PFSK-1 (cell line): ENCODE data around the gene PDE6A.

Source experiments
- FOXP2 ChIP-seq: optimal IDR thresholded peaks from 2 replicates; pipeline ENCODE3; 2011; ENCODE audit warnings: borderline replicate concordance, control low read depth, inconsistent platforms; ENCODE audit not compliant: insufficient read depth; ENCODE audit errors: extremely low read length, extremely low read depth
- POLR2AphosphoS5 ChIP-seq: IDR thresholded peaks from 2 replicates; pipeline ENCODE4 v1.6.1; 2012; ENCODE audit warnings: low read depth, mild to moderate bottlenecking, control low read depth, low read length, moderate library complexity
- REST ChIP-seq, 2 experiments: IDR thresholded peaks; 2 replicates each; pipeline versions ENCODE4 v1.6.1 to v1.8.0; 2011 to 2012; ENCODE audit warnings: low read depth in 2 of 2, low read length in 2 of 2, control low read depth in 1 of 2, inconsistent platforms in 1 of 2, mild to moderate bottlenecking in 1 of 2, moderate library complexity in 1 of 2; ENCODE audit not compliant: insufficient read depth in 1 of 2
- SIN3A ChIP-seq: IDR thresholded peaks from 2 replicates; pipeline ENCODE4 v1.6.1; 2012; ENCODE audit warnings: mild to moderate bottlenecking, low read length, moderate library complexity, borderline replicate concordance; ENCODE audit not compliant: insufficient read depth
- TAF1 ChIP-seq: IDR thresholded peaks from 2 replicates; pipeline ENCODE4 v1.6.1; 2012; ENCODE audit warnings: low read length, control low read depth, borderline replicate concordance; ENCODE audit not compliant: insufficient read depth

The PDE6A gene

GRCh38 chr5:149818116-149818515 lies 126.5 kb downstream of the PDE6A start:
- TF ChIP-seq FOXP2 (no peak), REST (IDR thresholded peaks at IDR 0.05; ENCODE audit: insufficient read depth in 1 of 2, low read depth in 2 of 2, low read length in 2 of 2) (no peak), POLR2AphosphoS5 (no peak), TAF1 (no peak), SIN3A (no peak)

GRCh38 chr5:149817539-149818060 lies 127.0 kb downstream of the PDE6A start:
- no peak for TF ChIP-seq REST (IDR thresholded peaks at IDR 0.05; ENCODE audit: insufficient read depth in 1 of 2, low read depth in 2 of 2, low read length in 2 of 2)
- TF ChIP-seq FOXP2: no peak
- TF ChIP-seq TAF1: no peak
- TF ChIP-seq POLR2AphosphoS5: no peak
- TF ChIP-seq SIN3A: no peak

- no peak for TF ChIP-seq FOXP2
These were observed 127.9 kb downstream of the PDE6A start for GRCh38 chr5:149816661-149817060.

- no peak for TF ChIP-seq FOXP2
- TF ChIP-seq TAF1: no peak
- no peak for TF ChIP-seq POLR2AphosphoS5
- TF ChIP-seq REST (IDR thresholded peaks at IDR 0.05; ENCODE audit: insufficient read depth in 1 of 2, low read depth in 2 of 2, low read length in 2 of 2): no peak
- no peak for TF ChIP-seq SIN3A
These were observed 133.1 kb downstream of the PDE6A start for GRCh38 chr5:149811453-149811852.

GRCh38 chr5:149810856-149811255 lies 133.7 kb downstream of the PDE6A start:
- TF ChIP-seq SIN3A (no peak), REST (IDR thresholded peaks at IDR 0.05; ENCODE audit: insufficient read depth in 1 of 2, low read depth in 2 of 2, low read length in 2 of 2) (no peak), TAF1 (no peak), POLR2AphosphoS5 (no peak), FOXP2 (no peak)
